Measurements from ENCODE around the gene LANCL2.

LANCL2 gene

GRCh38 chr7:55339033-55340000 lies 25.8 kb upstream of the LANCL2 start:
- TF ChIP-seq ZFX (IDR thresholded peaks at IDR 0.05; ENCODE audit: borderline replicate concordance): no peak
- TF ChIP-seq CTCF (IDR thresholded peaks at IDR 0.05): no peak
- H3K27ac ChIP-seq: no peak overlapping the region

GRCh38 chr7:55342216-55342871 lies 22.8 kb upstream of the LANCL2 start:
- TF ChIP-seq ZFX (IDR thresholded peaks at IDR 0.05; ENCODE audit: borderline replicate concordance) (no peak), CTCF (IDR thresholded peaks at IDR 0.05) (no peak)
- H3K27ac ChIP-seq: no peak overlapping the region

GRCh38 chr7:55343002-55343781 lies 21.9 kb upstream of the LANCL2 start:
- H3K27ac ChIP-seq: no peak overlapping the region
- TF ChIP-seq ZFX (IDR thresholded peaks at IDR 0.05; ENCODE audit: borderline replicate concordance) (no peak), CTCF (IDR thresholded peaks at IDR 0.05) (no peak)

- no peak overlapping the region for H3K27ac ChIP-seq
- TF ChIP-seq CTCF (IDR thresholded peaks at IDR 0.05): peak; percentile 67
- no peak for TF ChIP-seq ZFX (IDR thresholded peaks at IDR 0.05; ENCODE audit: borderline replicate concordance)
These were observed 21.1 kb upstream of the LANCL2 start for GRCh38 chr7:55343860-55344606.

GRCh38 chr7:55344840-55345239 lies 20.3 kb upstream of the LANCL2 start:
- TF ChIP-seq ZFX (IDR thresholded peaks at IDR 0.05; ENCODE audit: borderline replicate concordance): no peak
- TF ChIP-seq CTCF (IDR thresholded peaks at IDR 0.05): no peak
- no peak overlapping the region for H3K27ac ChIP-seq

GRCh38 chr7:55345292-55345691 lies 19.8 kb upstream of the LANCL2 start:
- TF ChIP-seq ZFX (IDR thresholded peaks at IDR 0.05; ENCODE audit: borderline replicate concordance): no peak
- TF ChIP-seq CTCF (IDR thresholded peaks at IDR 0.05): no peak
- H3K27ac ChIP-seq: no peak overlapping the region

All from 22Rv1 (cell line).